Gastroesophageal sphincter (tissue), 3 donors: ENCODE measurements around the gene CLEC11A.
"Not testable (repeated sequence)": the region's sequence is repeated elsewhere in the genome, so short reads cannot be mapped to it uniquely, and the experiment has no call there.

ENCODE experiments used
- EP300 ChIP-seq: sonication (generic); formaldehyde crosslinking; IDR thresholded peaks from one replicate; pipeline ENCODE4 v1.6.1; 2017; ENCODE audit warnings: antibody characterized with exemption, mild to moderate bottlenecking
- POLR2A ChIP-seq, 2 donors: fragments of 450-650 bp; IDR thresholded peaks; one replicate each; pipeline ENCODE4 v1.6.1; 2017; ENCODE audit warnings: antibody characterized with exemption in 2 of 2, mild to moderate bottlenecking in 2 of 2, moderate library complexity in 1 of 2
- POLR2AphosphoS5 ChIP-seq: sonication (generic); formaldehyde crosslinking; IDR thresholded peaks from one replicate; pipeline ENCODE4 v1.6.1; 2017; ENCODE audit warnings: antibody characterized with exemption
- TF ChIP-seq, protein P1 (sequence below), 4 experiments: fragments of 200-600 bp in 2 of 4; fragments of 450-650 bp in 2 of 4; sonication (generic) in 1 of 4; IDR thresholded peaks; one replicate each; pipeline ENCODE4 v1.5.1; 2017 to 2019; ENCODE audit warnings: antibody characterized with exemption in 4 of 4, mild to moderate bottlenecking in 2 of 4, moderate library complexity in 2 of 4

GRCh38 chr19:50757624-50758023, 34.5 kb downstream of the CLEC11A start:
- TF ChIP-seq, protein P1, sequence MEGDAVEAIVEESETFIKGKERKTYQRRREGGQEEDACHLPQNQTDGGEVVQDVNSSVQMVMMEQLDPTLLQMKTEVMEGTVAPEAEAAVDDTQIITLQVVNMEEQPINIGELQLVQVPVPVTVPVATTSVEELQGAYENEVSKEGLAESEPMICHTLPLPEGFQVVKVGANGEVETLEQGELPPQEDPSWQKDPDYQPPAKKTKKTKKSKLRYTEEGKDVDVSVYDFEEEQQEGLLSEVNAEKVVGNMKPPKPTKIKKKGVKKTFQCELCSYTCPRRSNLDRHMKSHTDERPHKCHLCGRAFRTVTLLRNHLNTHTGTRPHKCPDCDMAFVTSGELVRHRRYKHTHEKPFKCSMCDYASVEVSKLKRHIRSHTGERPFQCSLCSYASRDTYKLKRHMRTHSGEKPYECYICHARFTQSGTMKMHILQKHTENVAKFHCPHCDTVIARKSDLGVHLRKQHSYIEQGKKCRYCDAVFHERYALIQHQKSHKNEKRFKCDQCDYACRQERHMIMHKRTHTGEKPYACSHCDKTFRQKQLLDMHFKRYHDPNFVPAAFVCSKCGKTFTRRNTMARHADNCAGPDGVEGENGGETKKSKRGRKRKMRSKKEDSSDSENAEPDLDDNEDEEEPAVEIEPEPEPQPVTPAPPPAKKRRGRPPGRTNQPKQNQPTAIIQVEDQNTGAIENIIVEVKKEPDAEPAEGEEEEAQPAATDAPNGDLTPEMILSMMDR (IDR thresholded peaks at IDR 0.05), result not testable (repeated sequence)
- not testable (repeated sequence) for TF ChIP-seq POLR2A (IDR thresholded peaks at IDR 0.05); POLR2AphosphoS5; EP300
